Keratinocyte (primary cell): Measurements from ENCODE around the gene CAPZA2. TPM values are rescaled to one million over a fixed set of nuclear protein-coding genes. Genes with fewer than 3 reads are reported as not detected.

Source experiments
- DNase-seq: peaks from one replicate; pipeline ENCODE4 v3.0.0-alpha.2; 2011; ENCODE audit warnings: low read depth, missing footprints, low spot score
- FAIRE-seq: peaks from 2 replicates; lab custom pipeline; 2011; peaks lifted over from hg19 to GRCh38; lab: Jason Lieb, UNC
- H2AFZ ChIP-seq: 2 replicates; pipeline ENCODE4 v1.6.0; 2012; ENCODE audit warnings: low read length, control low read depth, inconsistent platforms; ENCODE audit not compliant: control insufficient read depth
- H3K27ac ChIP-seq: 2 replicates; pipeline ENCODE4 v1.5.1; 2011; ENCODE audit warnings: low read length; ENCODE audit not compliant: control insufficient read depth, insufficient read depth
- H3K27me3 ChIP-seq: 3 replicates; pipeline ENCODE4 v1.6.0; 2011; ENCODE audit warnings: low read length; ENCODE audit not compliant: control insufficient read depth, insufficient read depth; ENCODE audit errors: extremely low read depth
- H3K36me3 ChIP-seq, 2 experiments: 2 replicates in 1 of 2; 3 replicates in 1 of 2; pipeline ENCODE4 v1.5.1; 2011; ENCODE audit warnings: low read length in 2 of 2, mild to moderate bottlenecking in 1 of 2; ENCODE audit not compliant: control insufficient read depth in 2 of 2, insufficient read depth in 2 of 2; ENCODE audit errors: extremely low read depth in 1 of 2
- H3K4me1 ChIP-seq: 3 replicates; pipeline ENCODE4 v1.5.1; 2011; ENCODE audit warnings: low read length; ENCODE audit not compliant: control insufficient read depth, insufficient read depth; ENCODE audit errors: extremely low read depth
- H3K4me2 ChIP-seq: 3 replicates; pipeline ENCODE4 v1.6.0; 2011; ENCODE audit warnings: low read depth, low read length; ENCODE audit not compliant: control insufficient read depth, insufficient read depth; ENCODE audit errors: extremely low read depth
- H3K4me3 ChIP-seq, 3 experiments: fragments of 200-600 bp in 1 of 3; sonication (generic) in 1 of 3; 2 replicates in 2 of 3; 3 replicates in 1 of 3; pipeline ENCODE4 v1.5.1; 2011 to 2016; ENCODE audit warnings: low read length in 3 of 3, mild to moderate bottlenecking in 3 of 3, control low read depth in 2 of 3, inconsistent platforms in 1 of 3, low read depth in 1 of 3, mixed read lengths in 1 of 3, mixed run types in 1 of 3, moderate library complexity in 1 of 3; ENCODE audit not compliant: control insufficient read depth in 2 of 3, insufficient read depth in 2 of 3; ENCODE audit errors: extremely low read depth in 1 of 3
- H3K79me2 ChIP-seq: 2 replicates; pipeline ENCODE4 v1.6.0; 2012; ENCODE audit warnings: low read length; ENCODE audit not compliant: control insufficient read depth, insufficient read depth
- H3K9ac ChIP-seq: 3 replicates; pipeline ENCODE4 v1.6.0; 2011; ENCODE audit warnings: low read length; ENCODE audit not compliant: control insufficient read depth, insufficient read depth; ENCODE audit errors: extremely low read depth
- H3K9me1 ChIP-seq: 3 replicates; pipeline ENCODE4 v1.6.0; 2011; ENCODE audit warnings: low read length; ENCODE audit not compliant: control insufficient read depth, insufficient read depth; ENCODE audit errors: extremely low read depth
- H3K9me3 ChIP-seq: 2 replicates; pipeline ENCODE4 v1.5.1; 2012; ENCODE audit warnings: low read depth, low read length; ENCODE audit not compliant: control insufficient read depth
- H4K20me1 ChIP-seq: 3 replicates; pipeline ENCODE4 v1.6.0; 2011; ENCODE audit warnings: low read length; ENCODE audit not compliant: control insufficient read depth, insufficient read depth; ENCODE audit errors: extremely low read depth
- CTCF ChIP-seq, 3 experiments: IDR thresholded peaks in 1 of 3; conservative IDR thresholded peaks in 1 of 3; optimal IDR thresholded peaks in 1 of 3; 2 replicates in 2 of 3; 3 replicates in 1 of 3; pipeline versions ENCODE3 to v1.5.1; 2011; ENCODE audit warnings: low read length in 3 of 3, mild to moderate bottlenecking in 3 of 3, moderate library complexity in 2 of 3, control low read depth in 1 of 3, inconsistent platforms in 1 of 3; ENCODE audit not compliant: insufficient read depth in 2 of 3; ENCODE audit errors: extremely low read depth in 1 of 3
- EZH2 ChIP-seq: IDR thresholded peaks from one replicate; pipeline ENCODE4 v1.6.1; 2012; ENCODE audit warnings: inconsistent platforms, mild to moderate bottlenecking, low read length, moderate library complexity
- dilution Hi-C: fragments of 300-500 bp; cut with MboI; formaldehyde crosslinking; loops from one replicate; pipeline ENCODE4 v1.7.0; 2020; ENCODE audit warnings: low sequenced_read_pairs; ENCODE audit not compliant: extremely low pct_ligation_motif_present
- polyA plus RNA-seq, 5 experiments: library from polyadenylated mRNA; depleted of rRNA in 3 of 5; stranded (reverse) in 3 of 5; stranded (forward) in 1 of 5; unstranded in 1 of 5; fragments of >200 nt; gene quantifications; 1 replicate in 1 of 5; 2 replicates in 3 of 5; 3 replicates in 1 of 5; pipeline versions ENCODE4 v1.2.1 to v1.2.3, GENCODE V29; 2011 to 2012; ENCODE audit warnings: missing spikeins in 2 of 5, low read depth in 1 of 5, low replicate concordance in 1 of 5

The CAPZA2 gene
- polyA plus RNA-seq, 1 donor (not counting 4 experiments of a cell fraction or from before 2014, with no cell fraction given), result 150 TPM

- Histone ChIP-seq H3K9me1 (no peaks in the 10 kb centered on the region), H3K4me2 (no peak overlapping the region), H2AFZ (no peak overlapping the region), H3K9me3 (no peaks in the 10 kb centered on the region), H3K36me3 (no peaks in the 10 kb centered on the region), H4K20me1 (no peaks in the 10 kb centered on the region), H3K4me3 (no peak overlapping the region), H3K9ac (no peak overlapping the region), H3K27me3 (no peaks in the 10 kb centered on the region), H3K4me1 (peaks cover 20% of the 10 kb centered on the region), H3K79me2 (no peaks in the 10 kb centered on the region), H3K27ac (no peak overlapping the region)
- TF ChIP-seq EZH2, result no peak
- TF ChIP-seq CTCF (optimal IDR thresholded peaks at IDR 0.05 in 1 of 3, IDR thresholded peaks at IDR 0.05 in 1 of 3, conservative IDR thresholded peaks at IDR 0.05 in 1 of 3; ENCODE audit: extremely low read depth in 1 of 3, insufficient read depth in 2 of 3, low read length in 3 of 3), result no peak
- DNase-seq (no peak), FAIRE-seq (no peak)
- dilution Hi-C loops, result no loop called here
Measured at GRCh38 chr7:116832692-116833091, 29.7 kb upstream of the CAPZA2 start.

- Histone ChIP-seq H3K27ac (no peak overlapping the region), H3K4me3 (no peak overlapping the region), H3K9ac (no peak overlapping the region), H3K79me2 (no peaks in the 10 kb centered on the region), H2AFZ (no peak overlapping the region), H3K9me1 (no peaks in the 10 kb centered on the region), H4K20me1 (no peaks in the 10 kb centered on the region), H3K36me3 (no peaks in the 10 kb centered on the region), H3K4me1 (peaks cover 20% of the 10 kb centered on the region), H3K27me3 (no peaks in the 10 kb centered on the region), H3K9me3 (no peaks in the 10 kb centered on the region), H3K4me2 (no peak overlapping the region)
- TF ChIP-seq EZH2 (no peak), CTCF (optimal IDR thresholded peaks at IDR 0.05 in 1 of 3, IDR thresholded peaks at IDR 0.05 in 1 of 3, conservative IDR thresholded peaks at IDR 0.05 in 1 of 3; ENCODE audit: extremely low read depth in 1 of 3, insufficient read depth in 2 of 3, low read length in 3 of 3) (no peak)
- dilution Hi-C loops, result no loop called here
- DNase-seq, result no peak
- no peak for FAIRE-seq
Measured at GRCh38 chr7:116834815-116835504, 27.4 kb upstream of the CAPZA2 start.
